IPS-NIHi7 (cell line): ENCODE data around the gene CENPP.
"Not testable (repeated sequence)": the region's sequence is repeated elsewhere in the genome, so short reads cannot be mapped to it uniquely, and the experiment has no call there.

Source experiments
- DNase-seq: peaks from one replicate; pipeline ENCODE4 v3.0.0; 2012; ENCODE audit warnings: mixed read lengths; ENCODE audit errors: extremely low spot score

Gene CENPP

GRCh38 chr9:92538541-92538940, 212.8 kb downstream of the CENPP start:
- DNase-seq: no peak

- no peak for DNase-seq
These were observed 218.2 kb downstream of the CENPP start for GRCh38 chr9:92543972-92544371.

GRCh38 chr9:92545002-92545510, 219.3 kb downstream of the CENPP start:
- DNase-seq: no peak

GRCh38 chr9:92547356-92547755, 221.6 kb downstream of the CENPP start:
- no peak for DNase-seq

DNA sequence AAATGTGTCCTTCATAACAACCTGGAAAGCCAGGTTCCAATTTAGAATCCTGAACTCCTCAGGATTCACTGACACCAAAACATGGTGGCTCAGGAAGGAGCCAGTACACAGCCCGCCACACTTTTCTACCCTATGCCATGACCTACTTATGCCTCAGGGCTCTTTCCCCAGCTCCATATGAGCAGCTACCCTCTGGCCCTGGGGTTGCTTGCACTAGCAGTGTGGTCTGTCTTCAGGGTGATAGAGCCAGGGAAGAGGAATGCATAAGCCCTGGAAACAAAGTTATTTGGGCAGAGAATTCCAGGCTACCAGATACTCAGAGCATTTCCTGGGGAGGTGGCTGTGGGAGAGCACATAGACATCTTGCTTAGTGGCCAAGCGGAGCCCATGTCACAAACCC, 225.0 kb downstream of the CENPP start:
- no peak for DNase-seq

DNA sequence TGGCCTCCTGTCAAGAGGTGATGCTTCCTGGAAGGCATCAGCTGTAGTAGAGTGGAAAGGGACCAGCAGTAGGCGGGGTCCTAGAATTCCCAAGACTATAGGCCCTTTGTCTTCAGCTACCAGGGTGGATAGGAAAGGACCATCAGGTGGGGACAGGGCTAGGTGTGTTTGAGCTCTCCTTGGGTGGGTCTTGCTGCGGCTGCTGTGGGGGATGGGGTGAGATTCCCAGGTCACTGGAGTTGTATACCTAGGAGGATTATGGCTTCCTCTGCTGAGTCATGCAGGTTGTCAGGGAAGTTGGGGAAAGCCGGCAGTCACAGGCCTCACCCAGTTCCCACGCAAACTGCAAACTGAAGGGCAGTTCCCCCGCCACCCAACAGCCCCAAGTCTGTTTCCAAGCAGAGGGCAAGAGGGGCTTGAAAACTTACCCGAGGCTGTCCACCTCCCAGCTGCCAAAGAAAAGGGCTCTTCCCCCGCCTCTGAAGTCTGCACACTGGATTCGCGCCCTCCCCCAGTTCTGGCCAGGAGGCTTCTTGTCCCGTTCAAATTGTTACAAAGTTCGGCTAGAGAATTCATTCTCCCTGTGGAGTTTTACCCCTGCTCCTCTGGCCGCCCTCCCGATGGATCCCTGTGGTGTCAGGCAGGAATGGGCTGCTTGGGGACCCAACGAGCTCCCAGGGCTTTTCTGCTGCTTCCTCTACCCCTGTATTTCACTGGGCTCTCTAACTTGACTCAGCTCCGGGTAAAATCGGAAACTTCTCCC, 233.0 kb downstream of the CENPP start:
- no peak for DNase-seq

- DNase-seq: no peak
These were observed 235.9 kb downstream of the CENPP start for GRCh38 chr9:92561374-92562330.

- DNase-seq: no peak
These were observed 236.8 kb downstream of the CENPP start for GRCh38 chr9:92562461-92562967.

DNA sequence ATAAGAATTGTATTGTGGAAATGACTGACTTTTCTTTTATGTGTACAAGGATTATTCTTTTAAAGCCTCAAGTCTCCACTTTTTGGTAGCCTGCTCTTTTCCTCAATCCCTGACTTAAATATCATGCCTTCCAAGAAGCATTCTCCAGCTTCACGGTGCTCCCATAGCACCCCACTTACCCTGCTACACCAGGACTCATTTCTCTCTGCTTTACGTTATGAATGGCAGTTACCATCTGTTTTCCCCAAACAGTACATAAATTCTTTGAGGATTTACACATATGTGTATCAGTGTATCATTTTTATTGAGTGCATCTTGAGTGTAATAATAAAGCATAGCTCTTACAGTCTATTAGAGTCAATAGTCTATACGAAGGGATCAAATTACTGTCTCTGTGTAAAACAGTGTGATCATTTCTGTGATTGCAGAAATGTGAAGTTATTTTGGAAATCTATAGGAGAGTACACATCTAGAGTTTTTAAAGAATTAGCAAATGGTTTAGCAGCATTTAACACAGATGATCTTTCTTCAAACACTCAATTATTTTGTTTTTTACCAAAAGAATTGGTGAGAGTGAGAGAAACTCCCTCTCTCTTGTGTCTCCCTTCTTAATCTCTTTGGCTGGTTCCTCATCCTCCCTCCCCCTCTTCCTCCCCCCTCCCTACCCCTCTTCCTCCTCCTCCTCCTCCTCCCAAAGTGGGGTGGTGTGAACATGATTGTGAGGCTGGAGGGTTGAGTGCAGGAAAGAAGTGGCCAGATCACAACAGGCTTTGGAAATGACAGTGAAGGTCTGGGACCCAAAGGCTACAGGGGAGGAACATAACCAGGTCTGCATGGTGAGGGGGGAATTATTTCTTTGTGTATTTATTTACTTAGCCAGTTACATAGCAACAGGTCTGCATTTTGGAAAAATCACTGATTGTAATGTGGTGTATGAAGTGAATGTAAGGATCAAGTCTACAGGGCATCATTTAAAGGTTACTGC, 237.7 kb downstream of the CENPP start:
- no peak for DNase-seq

- DNase-seq: no peak
These were observed 238.8 kb downstream of the CENPP start for GRCh38 chr9:92564504-92564903.

DNA sequence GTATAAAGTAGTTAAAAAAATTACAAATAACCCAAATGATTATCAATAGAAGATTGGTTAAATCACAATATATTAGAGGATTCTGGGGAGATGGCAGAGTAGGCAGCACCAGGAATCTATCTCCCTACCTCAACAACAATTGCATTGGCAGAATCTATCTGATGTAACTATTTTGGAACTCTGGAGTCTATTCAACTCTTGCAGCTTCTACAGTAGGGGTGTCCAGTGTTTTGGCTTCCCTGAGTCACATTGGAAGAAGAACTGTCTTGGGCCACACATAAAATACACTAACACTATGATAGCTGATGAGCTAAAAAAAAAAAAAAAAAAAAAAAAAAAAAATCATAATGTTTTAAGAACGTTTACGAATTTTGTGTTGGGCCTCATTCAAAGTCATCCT, 239.2 kb downstream of the CENPP start:
- DNase-seq: no peak

GRCh38 chr9:92571871-92572270, 246.1 kb downstream of the CENPP start:
- not testable (repeated sequence) for DNase-seq

- not testable (repeated sequence) for DNase-seq
These were observed 247.9 kb downstream of the CENPP start for GRCh38 chr9:92573612-92574011.

GRCh38 chr9:92576175-92576574, 250.4 kb downstream of the CENPP start:
- DNase-seq: no peak

GRCh38 chr9:92589923-92590322, 264.2 kb downstream of the CENPP start:
- no peak for DNase-seq

- DNase-seq: no peak
These were observed 264.6 kb downstream of the CENPP start for GRCh38 chr9:92590377-92590776.

- DNase-seq: no peak
These were observed 266.8 kb downstream of the CENPP start for GRCh38 chr9:92592537-92592936.

DNA sequence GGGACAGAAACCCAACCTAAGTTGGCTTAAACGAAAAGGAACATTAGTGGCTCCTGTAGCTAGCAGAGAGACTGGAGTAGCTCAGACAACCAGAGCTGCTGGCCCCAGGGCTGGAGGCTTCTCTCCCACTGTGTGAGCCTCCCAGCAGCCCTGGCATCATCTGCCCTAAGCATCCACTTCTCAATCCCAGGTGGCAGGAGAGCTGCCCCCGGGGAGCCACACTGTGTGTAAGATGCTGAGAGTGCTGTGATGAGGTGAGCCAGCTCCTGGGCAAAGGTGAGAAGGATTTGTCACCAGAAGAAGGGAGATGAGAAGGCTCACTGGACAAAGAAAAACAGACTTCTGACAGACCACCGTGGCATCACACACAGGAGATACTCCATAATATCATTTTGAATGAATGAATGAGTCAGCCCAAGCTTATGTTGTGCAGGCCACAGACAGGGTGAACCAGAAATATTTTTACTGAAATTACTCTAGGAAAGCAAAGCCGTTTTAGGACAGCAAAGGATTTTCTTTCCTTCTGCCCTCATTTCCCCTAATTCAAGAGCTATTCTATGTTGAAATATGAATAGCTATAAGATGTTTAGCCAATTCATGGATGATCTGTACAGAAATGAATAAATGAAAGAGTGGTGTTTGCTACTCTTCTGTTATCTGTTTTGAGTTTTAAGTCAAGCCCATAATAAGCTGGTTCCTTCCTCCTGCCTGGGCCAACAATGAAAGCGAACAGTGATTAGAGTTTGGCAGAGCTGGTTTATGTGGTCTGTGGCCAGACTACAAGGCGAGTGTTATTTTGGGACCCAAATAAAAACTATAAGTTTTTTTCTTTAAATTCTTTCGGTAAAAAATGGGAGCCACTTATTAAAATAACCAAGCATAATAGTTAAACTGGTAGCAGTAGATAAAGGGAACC, 267.5 kb downstream of the CENPP start:
- DNase-seq: no peak

GRCh38 chr9:92595075-92595474, 269.3 kb downstream of the CENPP start:
- not testable (repeated sequence) for DNase-seq

DNA sequence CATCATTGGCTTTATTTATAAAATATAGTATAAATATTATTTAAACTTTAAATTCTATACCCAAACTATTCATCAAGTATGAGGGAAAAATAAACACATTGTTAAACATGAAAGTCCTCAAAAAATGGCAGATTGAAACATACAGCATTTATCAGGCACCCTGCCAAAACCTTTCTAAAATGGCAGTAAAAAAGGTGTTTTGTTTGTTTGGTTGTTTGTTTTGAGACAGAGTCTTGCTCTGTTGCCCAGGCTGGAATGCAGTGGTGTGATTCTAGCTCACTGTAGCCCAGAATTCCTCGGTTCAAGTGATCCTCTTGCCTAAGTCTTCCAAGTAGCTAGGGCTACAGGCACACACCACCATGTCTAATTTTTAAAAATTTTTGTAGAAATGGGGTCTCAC, 270.2 kb downstream of the CENPP start:
- DNase-seq: no peak
